GM18499 (cell line): ENCODE measurements around the gene WDR75.
"Not testable (repeated sequence)": the region's sequence is repeated elsewhere in the genome, so short reads cannot be mapped to it uniquely, and the experiment has no call there.

Experiments
- ATAC-seq: cut with Tn5 transposase; IDR thresholded peaks from one replicate; pipeline ENCODE4 v1.9.1; 2021; ENCODE audit warnings: moderate number of reproducible peaks; ENCODE audit not compliant: insufficient read depth, unreplicated experiment

Gene WDR75

GRCh38 chr2:189439342-189439741 lies 1.9 kb upstream of the WDR75 start:
- ATAC-seq: no peak

GRCh38 chr2:189440644-189440946 lies 679 bp upstream of the WDR75 start:
- ATAC-seq: peak; percentile 13

- no peak for ATAC-seq
These were observed 418 bp downstream of the WDR75 start for GRCh38 chr2:189441709-189442074.

- ATAC-seq: no peak
These were observed 1.2 kb downstream of the WDR75 start for GRCh38 chr2:189442468-189442867.

- peak; percentile 27 for ATAC-seq
These were observed 3.0 kb downstream of the WDR75 start for GRCh38 chr2:189444322-189444721.

GRCh38 chr2:189446780-189447179 lies 5.5 kb downstream of the WDR75 start:
- ATAC-seq: no peak

- ATAC-seq: no peak
These were observed 12.7 kb downstream of the WDR75 start for GRCh38 chr2:189454009-189454408.

- ATAC-seq: no peak
These were observed 23.8 kb downstream of the WDR75 start for GRCh38 chr2:189465076-189465475.

- ATAC-seq: no peak
These were observed 24.2 kb downstream of the WDR75 start for GRCh38 chr2:189465478-189465877.

- ATAC-seq: no peak
These were observed 24.8 kb downstream of the WDR75 start for GRCh38 chr2:189466046-189466445.

GRCh38 chr2:189466656-189467055 lies 25.4 kb downstream of the WDR75 start:
- ATAC-seq: no peak

- no peak for ATAC-seq
These were observed 25.9 kb downstream of the WDR75 start for GRCh38 chr2:189467160-189467559.

GRCh38 chr2:189467593-189467992 lies 26.3 kb downstream of the WDR75 start:
- no peak for ATAC-seq

GRCh38 chr2:189474526-189474925 lies 33.3 kb downstream of the WDR75 start:
- ATAC-seq: no peak

GRCh38 chr2:189477756-189478155 lies 36.5 kb downstream of the WDR75 start:
- ATAC-seq: no peak

GRCh38 chr2:189478289-189478688 lies 37.0 kb downstream of the WDR75 start:
- not testable (repeated sequence) for ATAC-seq

- ATAC-seq: no peak
These were observed 39.8 kb downstream of the WDR75 start for GRCh38 chr2:189481071-189481470.

- ATAC-seq: no peak
These were observed 42.3 kb downstream of the WDR75 start for GRCh38 chr2:189483571-189483970.

GRCh38 chr2:189483980-189484740 lies 42.9 kb downstream of the WDR75 start:
- no peak for ATAC-seq

- no peak for ATAC-seq
These were observed 43.9 kb downstream of the WDR75 start for GRCh38 chr2:189485146-189485545.

- ATAC-seq: no peak
These were observed 45.0 kb downstream of the WDR75 start for GRCh38 chr2:189486237-189486770.

- ATAC-seq: no peak
These were observed 46.2 kb downstream of the WDR75 start for GRCh38 chr2:189487283-189488007.
